ENCODE data around the gene SCAF4. TPM values are rescaled to one million over a fixed set of nuclear protein-coding genes. Genes with fewer than 3 reads are reported as not detected.
"Not testable (repeated sequence)": the region's sequence is repeated elsewhere in the genome, so short reads cannot be mapped to it uniquely, and the experiment has no call there.

The SCAF4 gene
- total RNA-seq, 1 donor from 2014 or later: 60.1 TPM

DNA sequence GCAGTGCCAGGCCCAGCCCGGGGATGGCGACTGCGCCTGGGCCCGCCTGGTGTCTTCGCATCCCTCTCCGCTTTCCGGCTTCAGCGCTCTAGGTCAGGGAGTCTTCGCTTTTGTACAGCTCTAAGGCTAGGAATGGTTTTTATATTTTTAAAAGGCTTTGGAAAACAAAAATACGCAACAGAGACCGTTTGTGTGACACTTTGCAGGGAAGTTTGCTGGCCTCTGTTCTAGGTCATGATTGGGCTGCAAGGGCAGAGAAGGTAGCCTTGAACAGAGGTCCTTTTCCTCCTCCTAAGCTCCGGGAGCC lies 71.7 kb downstream of the SCAF4 start:
- Mint-ChIP-seq H3K9me3 (no peaks in the 10 kb centered on the region), H3K4me3 (ENCODE audit: low read depth) (peak overlapping the region; percentile 92), H3K36me3 (ENCODE audit: low read depth) (peaks cover 51% of the 10 kb centered on the region), H3K4me1 (ENCODE audit: low read depth) (peaks cover 42% of the 10 kb centered on the region), H3K27me3 (ENCODE audit: low read depth) (no peaks in the 10 kb centered on the region), H3K27ac (peak overlapping the region; percentile 83)
- no peak for DNase-seq (ENCODE audit: low spot score)
- intact Hi-C loops (cut with micrococcal nuclease): loop anchor here (10.0 kb wide), 1 partner anchor 615 kb away; the partner anchor contains the start of gene MIS18A

DNA sequence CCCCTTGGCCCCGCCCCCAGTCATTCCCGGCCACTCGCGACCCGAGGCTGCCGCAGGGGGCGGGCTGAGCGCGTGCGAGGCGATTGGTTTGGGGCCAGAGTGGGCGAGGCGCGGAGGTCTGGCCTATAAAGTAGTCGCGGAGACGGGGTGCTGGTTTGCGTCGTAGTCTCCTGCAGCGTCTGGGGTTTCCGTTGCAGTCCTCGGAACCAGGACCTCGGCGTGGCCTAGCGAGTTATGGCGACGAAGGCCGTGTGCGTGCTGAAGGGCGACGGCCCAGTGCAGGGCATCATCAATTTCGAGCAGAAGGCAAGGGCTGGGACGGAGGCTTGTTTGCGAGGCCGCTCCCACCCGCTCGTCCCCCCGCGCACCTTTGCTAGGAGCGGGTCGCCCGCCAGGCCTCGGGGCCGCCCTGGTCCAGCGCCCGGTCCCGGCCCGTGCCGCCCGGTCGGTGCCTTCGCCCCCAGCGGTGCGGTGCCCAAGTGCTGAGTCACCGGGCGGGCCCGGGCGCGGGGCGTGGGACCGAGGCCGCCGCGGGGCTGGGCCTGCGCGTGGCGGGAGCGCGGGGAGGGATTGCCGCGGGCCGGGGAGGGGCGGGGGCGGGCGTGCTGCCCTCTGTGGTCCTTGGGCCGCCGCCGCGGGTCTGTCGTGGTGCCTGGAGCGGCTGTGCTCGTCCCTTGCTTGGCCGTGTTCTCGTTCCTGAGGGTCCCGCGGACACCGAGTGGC lies 72.2 kb downstream of the SCAF4 start, which contains the start of gene SOD1:
Gene SOD1 (plus strand): TSS at position 158 of the 723 bp plus-strand sequence. CDS start 77 bp downstream, at position 235.
- peak within 1 kb of the TSS; percentile 98 for H3K27ac Mint-ChIP-seq
- peaks cover 47% of the 10 kb centered on the region for H3K4me1 Mint-ChIP-seq (ENCODE audit: low read depth)
- no peaks in the 10 kb centered on the region for H3K9me3 Mint-ChIP-seq
- H3K36me3 Mint-ChIP-seq (ENCODE audit: low read depth): peaks cover 48% of the 10 kb centered on the region
- peak; percentile 96 for DNase-seq (ENCODE audit: low spot score)
- no peaks in the 10 kb centered on the region for H3K27me3 Mint-ChIP-seq (ENCODE audit: low read depth)
- H3K4me3 Mint-ChIP-seq (ENCODE audit: low read depth): peak within 1 kb of the TSS; percentile 99
- intact Hi-C loops (cut with micrococcal nuclease): loop anchor here (1.0 to 10.0 kb wide), 6 partner anchors 73 to 615 kb away; partner anchors contain the start of genes MIS18A and SCAF4

DNA sequence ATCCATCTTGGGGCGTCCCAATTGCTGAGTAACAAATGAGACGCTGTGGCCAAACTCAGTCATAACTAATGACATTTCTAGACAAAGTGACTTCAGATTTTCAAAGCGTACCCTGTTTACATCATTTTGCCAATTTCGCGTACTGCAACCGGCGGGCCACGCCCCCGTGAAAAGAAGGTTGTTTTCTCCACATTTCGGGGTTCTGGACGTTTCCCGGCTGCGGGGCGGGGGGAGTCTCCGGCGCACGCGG lies 72.7 kb downstream of the SCAF4 start:
- Mint-ChIP-seq H3K4me1 (ENCODE audit: low read depth) (peaks cover 46% of the 10 kb centered on the region), H3K27ac (peak overlapping the region; percentile 98), H3K9me3 (no peaks in the 10 kb centered on the region), H3K27me3 (ENCODE audit: low read depth) (no peaks in the 10 kb centered on the region), H3K36me3 (ENCODE audit: low read depth) (peaks cover 43% of the 10 kb centered on the region), H3K4me3 (ENCODE audit: low read depth) (peak overlapping the region; percentile 99)
- no peak for DNase-seq (ENCODE audit: low spot score)
- intact Hi-C loops (cut with micrococcal nuclease): loop anchor here (1.0 to 10.0 kb wide), 5 partner anchors 73 to 529 kb away; partner anchors contain the start of gene SCAF4

DNA sequence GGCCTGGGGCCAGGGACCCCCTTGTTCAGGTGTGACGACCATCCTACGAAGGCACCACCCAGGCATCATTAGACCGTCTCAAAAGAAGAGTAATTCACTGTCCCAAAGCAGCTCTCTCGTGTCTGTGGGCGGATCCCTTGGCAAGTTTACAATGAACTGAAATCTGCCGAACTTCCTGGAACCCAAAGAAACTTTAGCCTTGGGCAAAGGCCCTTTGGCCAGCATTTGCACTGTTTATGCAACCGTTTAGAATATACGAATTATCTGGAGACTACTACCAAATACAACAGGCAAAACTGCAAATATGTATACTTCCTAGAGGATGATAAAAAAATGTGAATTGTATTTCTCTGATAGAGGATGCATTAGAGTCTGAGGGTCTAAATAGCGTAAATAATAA lies 73.9 kb downstream of the SCAF4 start:
- no peaks in the 10 kb centered on the region for H3K27me3 Mint-ChIP-seq (ENCODE audit: low read depth)
- H3K36me3 Mint-ChIP-seq (ENCODE audit: low read depth): peaks cover 35% of the 10 kb centered on the region
- H3K4me3 Mint-ChIP-seq (ENCODE audit: low read depth): no peak overlapping the region
- H3K9me3 Mint-ChIP-seq: no peaks in the 10 kb centered on the region
- no peak overlapping the region for H3K27ac Mint-ChIP-seq
- intact Hi-C loops (cut with micrococcal nuclease): loop anchor here (2.0 to 10.0 kb wide), 3 partner anchors 99 to 476 kb away; no protein-coding TSS in a partner anchor
- H3K4me1 Mint-ChIP-seq (ENCODE audit: low read depth): peaks cover 41% of the 10 kb centered on the region
- no peak for DNase-seq (ENCODE audit: low spot score)

DNA sequence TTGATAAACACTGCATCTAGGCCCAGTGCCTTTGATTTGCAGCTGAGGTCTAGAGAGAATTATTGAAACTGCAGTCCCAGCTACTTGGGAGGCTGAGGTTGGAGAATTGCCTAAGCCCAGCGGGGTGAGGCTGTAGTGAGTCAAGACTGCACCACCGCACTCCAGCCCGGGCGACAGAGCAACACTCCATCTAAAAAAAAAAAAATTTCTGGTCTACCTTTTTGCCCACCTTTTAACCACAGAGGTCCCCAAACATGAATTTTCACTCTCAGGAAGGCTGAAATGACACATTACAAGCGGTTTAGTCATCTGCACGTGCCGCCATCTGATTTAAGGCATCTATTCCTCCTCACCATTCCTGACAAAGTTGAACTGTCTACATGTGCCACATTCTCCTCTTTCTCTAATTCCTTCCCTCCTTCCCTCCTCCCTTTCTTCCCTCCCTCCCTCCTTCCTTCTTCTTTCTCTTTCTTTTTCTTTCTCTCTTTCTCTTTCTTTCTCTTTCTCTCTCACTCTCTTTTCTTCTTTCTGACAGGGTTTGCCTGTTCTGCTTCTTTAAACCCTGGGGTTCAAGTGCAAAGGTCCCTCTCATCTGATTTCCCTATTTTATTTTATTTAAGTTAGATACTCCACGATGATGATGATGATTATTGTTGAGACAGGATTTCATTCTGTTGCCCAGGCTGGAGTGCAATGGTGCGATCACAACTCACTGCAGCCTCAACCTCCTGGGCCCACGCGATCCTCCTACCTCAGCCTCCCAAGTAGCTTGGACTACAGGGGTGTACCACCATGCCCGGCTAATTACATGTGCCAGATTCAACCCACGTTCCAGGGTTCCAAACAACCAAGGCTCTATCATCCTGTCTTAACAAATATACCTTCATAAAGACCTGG lies 75.5 kb downstream of the SCAF4 start:
- peaks cover 2% of the 10 kb centered on the region for H3K27me3 Mint-ChIP-seq (ENCODE audit: low read depth)
- H3K36me3 Mint-ChIP-seq (ENCODE audit: low read depth): peaks cover 19% of the 10 kb centered on the region
- DNase-seq (ENCODE audit: low spot score): no peak
- H3K4me3 Mint-ChIP-seq (ENCODE audit: low read depth): no peak overlapping the region
- intact Hi-C loops (cut with micrococcal nuclease): loop anchor here (5.0 to 10.0 kb wide), 2 partner anchors 302 to 474 kb away; no protein-coding TSS in a partner anchor
- H3K4me1 Mint-ChIP-seq (ENCODE audit: low read depth): peaks cover 29% of the 10 kb centered on the region
- H3K27ac Mint-ChIP-seq: no peak overlapping the region
- no peaks in the 10 kb centered on the region for H3K9me3 Mint-ChIP-seq

DNA sequence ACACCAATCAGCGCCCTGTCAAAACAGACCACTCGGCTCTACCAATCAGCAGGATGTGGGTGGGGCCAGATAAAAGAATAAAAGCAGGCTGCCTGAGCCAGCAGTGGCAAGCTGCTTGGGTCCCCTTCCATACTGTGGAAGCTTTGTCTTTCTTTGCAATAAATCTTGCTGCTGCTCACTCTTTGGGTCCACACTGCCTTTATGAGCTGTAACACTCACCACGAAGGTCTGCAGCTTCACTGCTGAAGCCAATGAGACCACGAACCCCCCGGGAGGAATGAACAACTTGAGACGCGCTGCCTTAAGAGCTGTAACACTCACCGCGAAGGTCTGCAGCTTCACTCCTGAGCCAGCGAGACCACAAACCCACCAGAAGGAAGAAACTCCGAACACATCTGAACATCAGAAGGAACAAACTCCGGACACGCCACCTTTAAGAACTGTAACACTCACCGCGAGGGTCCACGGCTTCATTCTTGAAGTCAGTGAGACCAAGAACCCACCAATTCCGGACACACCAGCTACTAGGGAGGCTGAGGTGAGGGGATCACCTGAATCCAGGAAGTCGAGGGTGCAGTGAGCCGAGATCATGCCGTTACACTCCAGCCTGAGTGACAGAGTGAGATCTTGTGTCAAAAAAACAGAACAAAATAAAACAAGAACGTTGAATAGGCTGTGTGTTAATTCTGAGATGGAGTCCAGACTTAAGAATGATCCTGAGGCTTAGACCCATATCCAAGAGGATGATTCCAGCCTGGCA lies 76.9 kb downstream of the SCAF4 start:
- peaks cover 23% of the 10 kb centered on the region for H3K4me1 Mint-ChIP-seq (ENCODE audit: low read depth)
- not testable (repeated sequence) for H3K36me3 Mint-ChIP-seq (ENCODE audit: low read depth); H3K27me3 Mint-ChIP-seq (ENCODE audit: low read depth); H3K9me3 Mint-ChIP-seq; H3K27ac Mint-ChIP-seq; DNase-seq (ENCODE audit: low spot score)
- intact Hi-C loops (cut with micrococcal nuclease): loop anchor here (5.0 to 10.0 kb wide), 2 partner anchors 300 to 473 kb away; no protein-coding TSS in a partner anchor
- H3K4me3 Mint-ChIP-seq (ENCODE audit: low read depth): peak overlapping the region; percentile 40

DNA sequence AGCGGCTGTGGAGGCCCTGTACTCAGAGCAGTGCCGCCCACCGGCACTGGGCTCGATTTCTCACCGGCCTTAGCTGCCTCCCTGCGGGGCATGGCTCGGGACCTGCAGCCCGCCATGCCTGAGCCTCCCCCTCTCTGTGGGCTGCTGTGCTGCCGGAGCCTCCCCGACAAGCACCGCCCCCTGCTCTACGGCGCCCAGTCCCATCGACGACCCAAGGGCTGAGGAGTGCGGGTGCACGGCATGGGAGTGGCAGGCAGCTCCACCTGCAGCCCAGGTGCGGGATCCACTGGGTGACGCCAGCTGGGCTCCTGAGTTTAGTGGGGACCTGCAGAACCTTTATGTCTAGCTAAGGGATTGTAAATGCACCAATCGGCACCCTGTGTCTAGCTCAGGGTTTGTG lies 77.6 kb downstream of the SCAF4 start:
- Mint-ChIP-seq H3K4me3 (ENCODE audit: low read depth) (no peak overlapping the region), H3K4me1 (ENCODE audit: low read depth) (peaks cover 23% of the 10 kb centered on the region), H3K36me3 (ENCODE audit: low read depth) (peaks cover 3% of the 10 kb centered on the region), H3K27me3 (ENCODE audit: low read depth) (peaks cover 12% of the 10 kb centered on the region), H3K27ac (no peak overlapping the region), H3K9me3 (peaks cover 3% of the 10 kb centered on the region)
- no peak for DNase-seq (ENCODE audit: low spot score)
- intact Hi-C loops (cut with micrococcal nuclease): loop anchor here (10.0 kb wide), 1 partner anchor 300 kb away; no protein-coding TSS in a partner anchor

DNA sequence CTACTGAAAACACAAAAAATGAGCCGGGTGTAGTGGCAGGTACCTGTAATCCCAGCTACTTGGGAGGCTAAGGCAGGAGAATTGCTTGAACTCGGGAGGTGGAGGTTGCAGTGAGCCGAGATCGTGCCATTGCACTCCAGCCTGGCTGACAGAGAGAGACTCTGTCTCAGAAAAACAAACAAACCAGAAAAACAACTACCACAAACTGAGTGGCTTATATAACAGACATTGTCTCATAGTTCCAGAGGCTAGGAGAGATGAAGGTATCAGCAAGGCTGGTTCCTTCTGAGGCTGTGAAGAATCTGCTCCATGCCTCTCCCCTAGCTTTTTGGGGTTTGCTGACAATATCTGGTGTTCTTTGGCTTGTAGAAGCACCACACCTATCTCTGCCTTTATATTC lies 80.4 kb downstream of the SCAF4 start:
- not testable (repeated sequence) for H3K4me3 Mint-ChIP-seq (ENCODE audit: low read depth); H3K27ac Mint-ChIP-seq; H3K36me3 Mint-ChIP-seq (ENCODE audit: low read depth); DNase-seq (ENCODE audit: low spot score); H3K9me3 Mint-ChIP-seq
- intact Hi-C loops (cut with micrococcal nuclease): loop anchor here (10.0 kb wide), 1 partner anchor 297 kb away; no protein-coding TSS in a partner anchor
- peaks cover 14% of the 10 kb centered on the region for H3K27me3 Mint-ChIP-seq (ENCODE audit: low read depth)
- H3K4me1 Mint-ChIP-seq (ENCODE audit: low read depth): peaks cover 15% of the 10 kb centered on the region

DNA sequence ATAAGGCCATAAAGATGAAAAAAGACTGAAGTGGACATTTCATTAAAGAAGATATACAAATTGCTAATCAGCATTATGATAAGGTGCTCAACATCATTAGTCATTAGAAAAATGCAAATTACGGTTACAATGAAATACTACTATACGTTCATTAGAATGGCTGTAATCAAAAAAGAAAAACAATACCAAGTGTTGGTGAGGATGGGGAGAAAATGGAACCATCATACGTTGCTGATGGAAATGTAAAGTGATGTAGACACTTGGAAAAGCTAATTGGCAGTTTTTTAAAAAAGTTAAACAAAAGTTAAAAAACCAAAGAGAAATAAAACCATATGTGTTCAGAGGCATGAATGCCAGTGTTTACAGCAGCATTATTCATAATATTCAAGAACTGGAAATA lies 81.0 kb downstream of the SCAF4 start:
- H3K9me3 Mint-ChIP-seq: peaks cover 3% of the 10 kb centered on the region
- intact Hi-C loops (cut with micrococcal nuclease): loop anchor here (10.0 kb wide), 1 partner anchor 296 kb away; no protein-coding TSS in a partner anchor
- DNase-seq (ENCODE audit: low spot score): no peak
- no peak overlapping the region for H3K4me3 Mint-ChIP-seq (ENCODE audit: low read depth)
- H3K4me1 Mint-ChIP-seq (ENCODE audit: low read depth): peaks cover 12% of the 10 kb centered on the region
- no peaks in the 10 kb centered on the region for H3K36me3 Mint-ChIP-seq (ENCODE audit: low read depth)
- H3K27me3 Mint-ChIP-seq (ENCODE audit: low read depth): peaks cover 14% of the 10 kb centered on the region
- no peak overlapping the region for H3K27ac Mint-ChIP-seq

DNA sequence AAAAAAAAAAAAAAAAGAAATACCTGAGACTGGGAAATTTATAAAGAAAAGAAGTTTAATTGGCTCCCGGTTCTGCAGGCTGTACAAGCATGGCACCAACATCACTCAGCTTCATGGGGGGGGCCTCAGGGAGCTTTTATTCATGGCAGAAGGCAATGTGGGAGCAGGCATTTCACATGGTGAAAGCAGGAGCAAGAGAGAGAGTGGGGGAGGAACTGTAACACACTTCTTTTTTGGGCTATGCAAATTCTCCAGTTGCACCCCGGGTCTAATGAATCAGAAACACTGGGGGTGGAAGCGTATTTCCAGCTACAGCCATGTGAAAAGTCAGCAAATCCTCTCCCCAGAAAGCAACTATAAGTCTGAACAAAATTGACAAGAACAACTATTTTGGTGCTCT lies 84.3 kb downstream of the SCAF4 start:
- Mint-ChIP-seq H3K4me3 (ENCODE audit: low read depth) (no peak overlapping the region), H3K36me3 (ENCODE audit: low read depth) (no peaks in the 10 kb centered on the region), H3K4me1 (ENCODE audit: low read depth) (no peaks in the 10 kb centered on the region), H3K27me3 (ENCODE audit: low read depth) (peaks cover 18% of the 10 kb centered on the region), H3K9me3 (peaks cover 6% of the 10 kb centered on the region), H3K27ac (no peak overlapping the region)
- no peak for DNase-seq (ENCODE audit: low spot score)
- intact Hi-C loops (cut with micrococcal nuclease): no loop called here

DNA sequence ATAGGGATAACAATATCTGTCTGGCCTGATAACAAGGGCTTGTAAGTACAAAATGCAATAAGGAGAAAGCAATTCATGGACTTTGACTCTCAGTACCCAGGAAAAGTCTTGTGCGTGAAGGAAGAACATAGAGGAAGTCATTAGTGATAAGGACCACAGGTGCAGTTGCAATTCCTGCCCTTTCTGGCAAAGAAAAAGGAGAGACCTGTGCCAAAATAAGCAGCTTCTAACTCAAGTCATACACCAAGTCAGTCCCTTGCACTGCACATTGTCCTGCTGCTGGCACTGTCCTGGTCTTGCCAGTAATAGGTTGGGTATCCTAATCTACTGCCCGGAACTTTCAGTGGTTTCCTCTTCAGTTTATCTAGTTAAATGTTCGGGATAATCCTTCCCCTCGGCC lies 87.3 kb downstream of the SCAF4 start:
- H3K4me3 Mint-ChIP-seq (ENCODE audit: low read depth): no peak overlapping the region
- H3K27ac Mint-ChIP-seq: no peak overlapping the region

DNA sequence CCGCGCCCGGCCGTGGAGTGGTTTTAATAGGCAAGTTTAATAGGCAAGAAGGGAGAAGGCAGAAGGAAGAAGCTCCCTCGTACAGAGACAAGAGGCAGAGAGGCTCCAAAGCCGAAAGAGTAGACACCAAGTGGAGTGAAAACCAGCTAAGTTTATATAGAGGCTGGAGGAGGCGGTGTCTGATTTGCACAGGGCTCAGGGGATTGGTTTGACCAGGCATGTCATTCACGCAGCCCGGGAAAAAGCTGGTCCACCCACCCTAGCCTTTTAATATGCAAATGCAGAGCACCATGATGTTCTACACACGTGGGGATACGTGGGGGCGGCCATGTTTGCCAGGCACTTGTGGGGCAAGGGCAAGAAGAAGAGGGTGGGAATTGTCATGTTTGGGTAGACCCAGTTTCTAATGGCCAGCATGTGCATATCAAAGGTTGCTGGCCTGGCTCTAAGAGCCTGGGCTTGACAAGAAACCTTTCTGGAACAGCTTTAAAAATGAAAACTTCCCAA lies 90.4 kb downstream of the SCAF4 start:
- Mint-ChIP-seq H3K9me3 (peaks cover 8% of the 10 kb centered on the region), H3K4me1 (ENCODE audit: low read depth) (no peaks in the 10 kb centered on the region), H3K4me3 (ENCODE audit: low read depth) (no peak overlapping the region), H3K27me3 (ENCODE audit: low read depth) (peaks cover 6% of the 10 kb centered on the region), H3K27ac (no peak overlapping the region), H3K36me3 (ENCODE audit: low read depth) (no peaks in the 10 kb centered on the region)
- DNase-seq (ENCODE audit: low spot score): no peak
- intact Hi-C loops (cut with micrococcal nuclease): no loop called here

More for the DNA sequence above, 87.3 kb downstream of the SCAF4 start:
- DNase-seq (ENCODE audit: low spot score): no peak
- Mint-ChIP-seq H3K9me3 (peaks cover 3% of the 10 kb centered on the region), H3K36me3 (ENCODE audit: low read depth) (no peaks in the 10 kb centered on the region), H3K27me3 (ENCODE audit: low read depth) (peaks cover 7% of the 10 kb centered on the region), H3K4me1 (ENCODE audit: low read depth) (no peaks in the 10 kb centered on the region)
- intact Hi-C loops (cut with micrococcal nuclease): no loop called here
